Measurements from ENCODE around the gene RAD21L1.

RAD21L1 gene

GRCh38 chr20:1291191-1291741 is 65.4 kb downstream of the RAD21L1 start:
- Histone ChIP-seq H3K9me3 (no peaks in the 10 kb centered on the region), H3K4me3 (no peak overlapping the region), H3K4me1 (peaks cover 0 to 3% (median 0%) of the 10 kb centered on the region in 4 donors), H3K27me3 (no peaks in the 10 kb centered on the region), H3K27ac (no peak overlapping the region), H3K36me3 (peaks cover 0 to 5% (median 0%) of the 10 kb centered on the region in 3 donors)
- TF ChIP-seq, protein P1, sequence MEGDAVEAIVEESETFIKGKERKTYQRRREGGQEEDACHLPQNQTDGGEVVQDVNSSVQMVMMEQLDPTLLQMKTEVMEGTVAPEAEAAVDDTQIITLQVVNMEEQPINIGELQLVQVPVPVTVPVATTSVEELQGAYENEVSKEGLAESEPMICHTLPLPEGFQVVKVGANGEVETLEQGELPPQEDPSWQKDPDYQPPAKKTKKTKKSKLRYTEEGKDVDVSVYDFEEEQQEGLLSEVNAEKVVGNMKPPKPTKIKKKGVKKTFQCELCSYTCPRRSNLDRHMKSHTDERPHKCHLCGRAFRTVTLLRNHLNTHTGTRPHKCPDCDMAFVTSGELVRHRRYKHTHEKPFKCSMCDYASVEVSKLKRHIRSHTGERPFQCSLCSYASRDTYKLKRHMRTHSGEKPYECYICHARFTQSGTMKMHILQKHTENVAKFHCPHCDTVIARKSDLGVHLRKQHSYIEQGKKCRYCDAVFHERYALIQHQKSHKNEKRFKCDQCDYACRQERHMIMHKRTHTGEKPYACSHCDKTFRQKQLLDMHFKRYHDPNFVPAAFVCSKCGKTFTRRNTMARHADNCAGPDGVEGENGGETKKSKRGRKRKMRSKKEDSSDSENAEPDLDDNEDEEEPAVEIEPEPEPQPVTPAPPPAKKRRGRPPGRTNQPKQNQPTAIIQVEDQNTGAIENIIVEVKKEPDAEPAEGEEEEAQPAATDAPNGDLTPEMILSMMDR (IDR thresholded peaks at IDR 0.05): no peak
- DNase-seq: no peak
- intact Hi-C loops (cut with DNase I; ENCODE audit: low total_unique reads): no loop called here

DNA sequence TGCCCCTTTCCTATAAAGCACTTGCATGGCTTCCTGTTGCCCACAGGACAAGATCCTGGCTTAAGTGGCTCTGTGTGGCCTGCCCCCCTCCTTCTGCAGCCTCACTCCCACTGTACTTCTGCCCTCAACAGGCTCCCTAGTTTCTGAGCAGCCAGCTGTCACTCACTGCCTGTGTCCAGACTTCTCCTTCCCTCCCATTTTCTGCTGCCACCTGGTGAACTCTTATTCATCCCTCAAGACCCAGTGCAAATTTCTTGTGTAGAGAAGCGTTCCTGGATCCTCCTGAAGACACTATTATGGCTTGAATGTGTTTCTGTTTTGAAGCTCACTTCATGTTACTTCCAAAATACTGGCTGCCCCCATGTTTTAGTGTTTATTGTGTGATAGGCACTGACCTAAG is 66.8 kb downstream of the RAD21L1 start:
- H3K27me3 ChIP-seq: no peaks in the 10 kb centered on the region
- H3K4me3 ChIP-seq: no peak overlapping the region
- peaks cover 0 to 3% (median 0%) of the 10 kb centered on the region in 4 donors for H3K4me1 ChIP-seq
- DNase-seq: no peak
- H3K27ac ChIP-seq: no peak overlapping the region
- intact Hi-C loops (cut with DNase I; ENCODE audit: low total_unique reads): no loop called here
- TF ChIP-seq, protein P1 (IDR thresholded peaks at IDR 0.05): no peak
- H3K9me3 ChIP-seq: no peaks in the 10 kb centered on the region
- peaks cover 0 to 18% (median 8%) of the 10 kb centered on the region in 3 donors for H3K36me3 ChIP-seq

GRCh38 chr20:1293641-1294379 is 68.0 kb downstream of the RAD21L1 start:
- no peak for DNase-seq
- Histone ChIP-seq H3K4me3 (no peak overlapping the region), H3K4me1 (peaks cover 0 to 3% (median 0%) of the 10 kb centered on the region in 4 donors), H3K27me3 (no peaks in the 10 kb centered on the region), H3K9me3 (no peaks in the 10 kb centered on the region), H3K27ac (no peak overlapping the region), H3K36me3 (peaks cover 0 to 22% (median 8%) of the 10 kb centered on the region in 3 donors)
- TF ChIP-seq, protein P1 (IDR thresholded peaks at IDR 0.05): no peak
- intact Hi-C loops (cut with DNase I; ENCODE audit: low total_unique reads): no loop called here

DNA sequence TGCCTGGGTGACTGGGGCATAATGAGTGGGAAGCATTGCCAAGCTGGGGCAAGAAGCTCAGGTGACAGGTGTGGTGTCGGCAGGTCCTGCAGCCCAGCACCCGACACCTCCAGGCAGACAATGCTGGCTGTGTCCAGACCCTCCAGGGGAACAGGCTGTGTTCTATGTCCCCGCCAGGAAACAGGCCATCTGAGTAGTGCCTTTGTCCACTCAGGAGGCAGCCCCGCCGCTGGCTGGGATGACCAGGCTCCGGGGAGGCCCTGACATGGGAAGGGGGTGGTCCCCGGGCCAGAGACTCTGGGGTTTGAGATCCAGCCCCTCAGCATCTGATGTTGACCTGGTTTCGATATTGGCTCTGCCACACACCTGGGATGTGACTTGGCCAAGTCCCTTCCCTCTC is 68.7 kb downstream of the RAD21L1 start:
- no peak overlapping the region for H3K27ac ChIP-seq
- intact Hi-C loops (cut with DNase I; ENCODE audit: low total_unique reads): no loop called here
- no peaks in the 10 kb centered on the region for H3K9me3 ChIP-seq
- H3K4me1 ChIP-seq: peaks cover 0 to 3% (median 0%) of the 10 kb centered on the region in 4 donors
- no peak for DNase-seq
- no peaks in the 10 kb centered on the region for H3K27me3 ChIP-seq
- TF ChIP-seq, protein P1 (IDR thresholded peaks at IDR 0.05): no peak
- H3K4me3 ChIP-seq: no peak overlapping the region
- peaks cover 0 to 28% (median 8%) of the 10 kb centered on the region in 3 donors for H3K36me3 ChIP-seq

DNA sequence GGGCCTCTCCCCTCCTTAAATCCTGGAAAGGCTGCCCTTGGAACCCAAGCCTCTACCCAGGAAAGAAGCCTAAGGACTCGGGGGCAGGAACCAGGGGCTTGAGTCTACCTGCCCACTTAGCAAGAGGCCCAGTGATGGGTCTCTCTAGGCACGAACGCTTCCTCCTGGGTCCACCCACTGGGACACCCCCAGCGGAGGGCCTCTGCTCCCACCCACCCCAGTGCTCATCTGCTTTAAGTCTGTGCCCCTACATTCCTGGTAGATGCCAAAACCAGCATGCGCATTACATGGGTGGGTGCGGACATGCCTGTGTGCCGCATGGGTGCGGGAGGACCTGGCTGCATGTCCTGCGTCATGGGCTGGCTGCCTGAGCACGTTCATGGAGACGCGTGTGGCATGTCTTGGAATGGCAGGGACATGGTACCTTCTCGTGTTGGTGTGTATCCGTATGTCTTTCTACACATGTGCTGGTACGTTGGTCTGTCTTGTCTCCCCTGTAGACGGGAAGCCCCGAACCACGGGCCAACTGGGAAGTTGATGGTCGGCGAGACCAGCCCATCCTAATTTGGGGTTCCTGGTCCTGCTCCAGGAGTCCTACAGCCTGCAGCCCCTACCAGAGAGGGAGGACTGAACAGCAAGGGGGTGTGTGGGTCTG is 69.6 kb downstream of the RAD21L1 start:
- Histone ChIP-seq H3K36me3 (peaks cover 0 to 35% (median 8%) of the 10 kb centered on the region in 3 donors), H3K4me3 (no peak overlapping the region), H3K27ac (no peak overlapping the region), H3K9me3 (no peaks in the 10 kb centered on the region), H3K27me3 (no peaks in the 10 kb centered on the region), H3K4me1 (peaks cover 0 to 3% (median 0%) of the 10 kb centered on the region in 4 donors)
- no peak for DNase-seq
- TF ChIP-seq, protein P1 (IDR thresholded peaks at IDR 0.05): no peak
- intact Hi-C loops (cut with DNase I; ENCODE audit: low total_unique reads): no loop called here

Measured in tibial artery (tissue), 4 donors.